Astrocyte of the cerebellum (primary cell): ENCODE measurements around the gene NHLH2.

Source experiments
- DNase-seq: peaks from one replicate; pipeline ENCODE4 v3.0.0-alpha.2; 2011; ENCODE audit warnings: low read depth
- H3K4me3 ChIP-seq: 2 replicates; pipeline ENCODE4 v1.5.1; 2011; ENCODE audit warnings: mild to moderate bottlenecking, low read depth, low read length, moderate library complexity
- in situ Hi-C: cut with HindIII; loops from 2 replicates; pipeline ENCODE4 v1.10.0; 2017; ENCODE audit warnings: low sequenced_read_pairs
- TF ChIP-seq, protein P1 (sequence below): IDR thresholded peaks from 2 replicates; pipeline ENCODE4 v1.5.1; 2012; ENCODE audit warnings: low read length, low read depth, moderate library complexity, mild to moderate bottlenecking; ENCODE audit errors: missing control alignments

NHLH2 gene

DNA sequence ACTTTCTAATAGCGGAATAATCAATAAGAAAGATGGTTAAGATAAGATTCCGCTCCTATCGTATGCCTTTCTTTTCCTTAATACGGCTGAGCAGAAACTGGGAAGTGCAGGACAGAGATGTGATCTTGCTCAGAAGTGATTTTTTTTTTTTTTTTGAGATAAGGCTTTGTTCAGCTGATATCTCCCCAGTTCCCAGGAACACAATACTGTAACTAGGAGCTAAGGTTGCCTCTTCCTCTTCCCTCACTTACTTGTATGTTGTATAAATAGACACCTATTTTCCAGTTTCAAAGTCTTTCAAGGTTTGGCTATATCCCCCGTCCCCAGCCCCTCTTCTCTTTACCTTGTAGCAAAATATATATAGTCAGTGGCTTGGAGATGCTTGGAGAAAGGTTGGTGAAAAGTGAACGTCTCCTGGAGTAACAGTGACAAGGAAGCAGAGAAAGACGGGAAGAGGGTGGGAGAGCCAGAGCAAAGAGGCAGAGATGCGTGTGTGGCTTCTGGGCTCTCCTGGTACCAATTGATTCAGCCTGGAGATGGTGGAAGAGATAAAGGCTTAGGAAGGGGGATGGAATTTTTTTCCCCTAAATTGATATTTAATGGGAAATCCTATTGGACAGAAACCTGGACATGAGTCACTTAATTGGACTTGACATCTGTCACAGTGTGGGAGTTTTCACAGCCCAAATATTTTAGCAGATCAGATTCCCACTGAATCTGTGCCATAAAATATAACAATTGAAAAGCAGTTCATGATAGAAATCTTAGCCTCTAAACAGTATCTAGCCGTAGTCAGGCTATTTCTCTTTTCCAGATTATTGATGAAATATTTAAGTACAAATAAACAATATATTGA, at the start of gene NHLH2:
Gene NHLH2 (minus strand): TSS at position 522 of the 856 bp plus-strand sequence. CDS start 2,754 bp downstream, outside the sequence.
- in situ Hi-C loops: no loop called here

DNA sequence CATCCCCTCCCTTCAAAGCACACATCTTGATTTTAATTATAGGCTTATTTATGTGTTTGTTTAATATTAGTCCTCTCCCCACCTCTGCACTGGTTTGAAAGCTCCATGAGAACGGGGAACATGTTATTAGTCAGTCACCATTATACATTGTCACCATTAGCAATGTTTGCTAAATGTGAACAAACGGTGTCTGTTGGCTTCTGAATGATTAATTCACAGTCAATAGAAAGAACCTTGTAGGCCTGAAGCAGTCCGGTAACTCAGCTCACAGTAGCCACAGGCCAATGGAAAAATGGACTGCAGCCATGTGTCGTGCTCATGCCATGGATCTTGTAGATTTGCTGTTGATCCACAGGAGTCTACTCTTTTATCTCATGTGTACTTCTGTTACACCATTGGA, 49.7 kb upstream of the NHLH2 start:
- TF ChIP-seq, protein P1, sequence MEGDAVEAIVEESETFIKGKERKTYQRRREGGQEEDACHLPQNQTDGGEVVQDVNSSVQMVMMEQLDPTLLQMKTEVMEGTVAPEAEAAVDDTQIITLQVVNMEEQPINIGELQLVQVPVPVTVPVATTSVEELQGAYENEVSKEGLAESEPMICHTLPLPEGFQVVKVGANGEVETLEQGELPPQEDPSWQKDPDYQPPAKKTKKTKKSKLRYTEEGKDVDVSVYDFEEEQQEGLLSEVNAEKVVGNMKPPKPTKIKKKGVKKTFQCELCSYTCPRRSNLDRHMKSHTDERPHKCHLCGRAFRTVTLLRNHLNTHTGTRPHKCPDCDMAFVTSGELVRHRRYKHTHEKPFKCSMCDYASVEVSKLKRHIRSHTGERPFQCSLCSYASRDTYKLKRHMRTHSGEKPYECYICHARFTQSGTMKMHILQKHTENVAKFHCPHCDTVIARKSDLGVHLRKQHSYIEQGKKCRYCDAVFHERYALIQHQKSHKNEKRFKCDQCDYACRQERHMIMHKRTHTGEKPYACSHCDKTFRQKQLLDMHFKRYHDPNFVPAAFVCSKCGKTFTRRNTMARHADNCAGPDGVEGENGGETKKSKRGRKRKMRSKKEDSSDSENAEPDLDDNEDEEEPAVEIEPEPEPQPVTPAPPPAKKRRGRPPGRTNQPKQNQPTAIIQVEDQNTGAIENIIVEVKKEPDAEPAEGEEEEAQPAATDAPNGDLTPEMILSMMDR: no peak
- no peak overlapping the region for H3K4me3 ChIP-seq
- DNase-seq: no peak
- in situ Hi-C loops: no loop called here

More for the DNA sequence above, at the start of gene NHLH2:
- H3K4me3 ChIP-seq: no peak within 1 kb of the TSS
- no peak for DNase-seq
- TF ChIP-seq, protein P1: no peak

DNA sequence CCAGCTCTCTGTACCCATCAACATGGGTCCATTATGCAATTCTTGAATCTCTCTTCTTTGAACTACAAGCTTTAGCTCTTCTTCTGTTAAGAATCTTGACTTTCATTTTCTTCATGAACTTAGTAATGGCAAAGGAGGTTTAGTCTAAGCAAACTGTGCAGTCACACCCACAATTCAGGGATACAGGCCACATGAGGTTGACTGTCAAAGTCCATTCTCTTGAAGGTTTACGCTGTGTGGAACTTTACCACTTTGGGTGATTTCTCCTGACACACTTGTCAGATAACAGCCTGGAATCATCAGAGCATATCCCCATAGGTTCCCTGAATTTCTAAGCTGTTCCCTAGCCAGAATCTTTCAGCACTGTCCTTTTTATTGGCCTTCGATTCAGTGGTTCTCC, 48.0 kb upstream of the NHLH2 start:
- TF ChIP-seq, protein P1: no peak
- in situ Hi-C loops: no loop called here
- no peak overlapping the region for H3K4me3 ChIP-seq
- no peak for DNase-seq

DNA sequence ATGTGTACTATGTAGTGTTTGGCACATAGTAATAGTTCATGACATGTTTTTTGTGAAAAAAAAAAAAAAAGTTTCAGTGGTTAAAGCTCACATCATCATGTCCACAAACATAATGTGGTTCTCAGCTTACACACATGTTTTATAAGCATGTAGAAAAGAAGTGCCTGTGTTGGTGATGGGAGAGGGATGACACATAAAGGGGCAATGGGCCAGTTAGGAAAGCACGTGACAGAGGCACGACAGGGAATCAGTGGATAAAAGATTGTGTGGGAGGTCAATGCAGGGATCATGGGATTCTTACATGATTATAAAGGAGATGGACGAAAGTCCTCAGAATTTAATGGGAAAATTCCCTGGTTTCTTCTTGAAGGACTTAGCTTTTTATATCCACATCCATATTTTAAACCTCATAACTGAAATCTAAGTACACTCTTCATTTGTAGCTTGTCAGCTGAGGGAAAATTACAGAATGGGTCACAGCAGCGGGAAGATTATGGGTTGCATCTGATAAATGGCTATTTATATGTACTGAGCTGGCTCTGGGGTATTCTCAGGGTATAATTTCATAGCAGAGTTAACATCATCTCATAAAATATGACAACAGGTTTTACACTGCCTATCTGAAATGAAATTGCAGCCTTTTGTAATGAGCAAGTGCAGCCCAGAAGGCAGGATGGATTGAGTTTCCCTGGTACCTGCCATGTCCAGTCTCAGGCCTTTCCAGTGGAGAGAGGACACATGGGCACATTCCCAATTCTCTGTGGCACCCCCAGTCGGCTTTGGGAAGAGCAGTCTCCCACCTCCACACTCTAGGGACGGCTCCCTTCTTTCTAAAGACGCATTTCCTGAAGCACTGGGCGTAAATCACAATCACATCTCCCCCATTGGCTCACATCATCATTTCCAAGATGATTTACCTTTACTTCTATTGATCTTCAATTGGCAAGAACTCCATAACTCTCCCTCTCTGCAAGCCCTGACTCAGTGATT, 42.3 kb upstream of the NHLH2 start:
- H3K4me3 ChIP-seq: no peak overlapping the region
- TF ChIP-seq, protein P1: no peak
- in situ Hi-C loops: no loop called here

DNA sequence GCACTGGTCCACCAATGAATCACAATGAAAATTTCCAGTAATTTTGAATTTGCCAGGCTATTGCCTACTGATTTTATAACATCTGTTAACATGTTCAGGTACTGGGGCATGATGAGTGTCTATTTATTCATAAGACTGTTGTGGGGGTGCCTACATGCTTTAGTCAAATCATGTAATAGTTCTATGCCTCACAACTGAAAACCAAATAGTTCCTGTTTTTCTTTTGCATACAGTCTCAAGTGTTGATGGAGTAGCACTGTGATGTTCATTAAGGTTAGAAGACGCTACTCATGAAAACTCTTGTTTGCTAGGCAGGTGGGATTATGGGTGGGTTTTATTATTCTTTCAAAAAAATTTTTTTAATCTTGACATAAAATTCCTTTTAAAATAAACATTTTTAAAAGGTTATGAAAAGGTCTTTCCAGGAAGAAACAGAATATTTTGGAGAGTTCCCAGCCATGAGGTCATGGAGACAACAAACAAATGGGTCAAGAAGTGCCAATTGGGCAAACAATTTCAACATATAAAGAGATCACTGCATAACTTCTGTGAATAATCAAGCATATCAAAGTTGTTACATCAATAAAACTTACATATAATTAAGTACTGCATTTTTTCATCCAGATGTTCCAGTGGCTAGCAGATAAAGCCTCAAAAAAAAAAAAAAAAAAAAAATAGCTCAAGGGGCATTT, 40.2 kb upstream of the NHLH2 start:
- TF ChIP-seq, protein P1: no peak
- no peak for DNase-seq

More for the DNA sequence above, 42.3 kb upstream of the NHLH2 start:
- DNase-seq: no peak

DNA sequence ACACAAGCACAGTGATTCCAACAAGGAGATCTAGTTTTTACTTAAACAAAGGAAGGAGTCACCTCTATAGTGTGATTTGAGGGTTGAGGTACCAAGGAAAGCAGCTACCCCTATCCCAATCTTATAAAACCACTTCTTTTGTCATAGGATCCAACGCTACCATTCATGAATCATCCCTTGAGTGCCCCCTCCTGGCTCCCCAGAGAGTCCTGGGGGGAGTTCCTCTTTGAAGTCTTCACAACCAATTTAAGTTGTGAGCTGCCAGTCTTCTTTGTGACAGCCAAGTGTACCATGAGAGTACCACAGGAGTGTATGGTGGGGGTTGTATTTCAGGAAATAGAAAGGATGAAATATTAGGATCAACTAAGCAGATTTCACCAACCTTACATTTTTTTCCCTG, 39.1 kb upstream of the NHLH2 start:
- TF ChIP-seq, protein P1: no peak
- in situ Hi-C loops: no loop called here
- no peak for DNase-seq
- no peak overlapping the region for H3K4me3 ChIP-seq

More for the DNA sequence above, 40.2 kb upstream of the NHLH2 start:
- in situ Hi-C loops: no loop called here
- no peak overlapping the region for H3K4me3 ChIP-seq
